Ishikawa (cell line): ENCODE measurements around the gene SLC22A3.

Experiments
- CEBPB ChIP-seq: IDR thresholded peaks from 2 replicates; pipeline ENCODE4 v1.6.1; 2012
- CREB1 ChIP-seq: IDR thresholded peaks from 2 replicates; pipeline ENCODE4 v1.6.1; 2012; ENCODE audit warnings: low read depth
- EGR1 ChIP-seq: IDR thresholded peaks from 2 replicates; pipeline ENCODE4 v1.6.1; 2012
- FOXM1 ChIP-seq: IDR thresholded peaks from 2 replicates; pipeline ENCODE4 v1.6.1; 2012; ENCODE audit warnings: low read depth, borderline replicate concordance
- NFIC ChIP-seq: IDR thresholded peaks from 2 replicates; pipeline ENCODE4 v1.6.1; 2012
- RAD21 ChIP-seq: IDR thresholded peaks from 2 replicates; pipeline ENCODE4 v1.6.1; 2012; ENCODE audit warnings: low read depth
- TAF1 ChIP-seq: IDR thresholded peaks from 2 replicates; pipeline ENCODE4 v1.6.1; 2012; ENCODE audit warnings: low read depth, mild to moderate bottlenecking
- TCF12 ChIP-seq: IDR thresholded peaks from 2 replicates; pipeline ENCODE4 v1.6.1; 2012; ENCODE audit warnings: low read depth
- TEAD4 ChIP-seq: IDR thresholded peaks from 2 replicates; pipeline ENCODE4 v1.6.1; 2012
- USF1 ChIP-seq: IDR thresholded peaks from 2 replicates; pipeline ENCODE4 v1.6.1; 2012
- YY1 ChIP-seq: IDR thresholded peaks from 2 replicates; pipeline ENCODE4 v1.6.1; 2012; ENCODE audit warnings: low read depth
- ZBTB7A ChIP-seq: IDR thresholded peaks from 2 replicates; pipeline ENCODE4 v1.6.1; 2012; ENCODE audit warnings: low read depth
- TF ChIP-seq, protein P1 (sequence below): IDR thresholded peaks from 2 replicates; pipeline ENCODE4 v1.6.1; 2012; ENCODE audit warnings: low read depth, mild to moderate bottlenecking
- TF ChIP-seq, protein P2 (sequence below): IDR thresholded peaks from 2 replicates; pipeline ENCODE4 v1.6.1; 2012

SLC22A3 gene

DNA sequence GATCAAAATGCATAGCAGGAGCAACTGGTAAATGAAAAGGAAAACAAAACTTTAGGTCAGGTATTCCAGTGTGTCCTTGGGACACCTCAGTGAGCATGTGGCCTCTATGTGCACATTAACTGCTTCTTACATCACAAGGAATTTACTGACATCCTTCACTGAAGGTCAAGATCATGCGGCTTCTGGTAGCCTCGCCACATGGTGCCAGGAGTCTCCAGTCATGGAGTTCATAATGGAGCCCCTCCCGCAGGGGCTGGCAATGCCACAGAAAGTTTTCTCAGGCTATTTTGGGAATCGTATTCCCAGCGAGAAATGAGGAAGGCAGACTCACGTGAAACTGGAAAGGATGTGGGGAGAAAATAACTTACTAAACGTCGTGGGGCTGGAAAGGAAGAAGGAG, 19.7 kb upstream of the SLC22A3 start:
- no peak for TF ChIP-seq TAF1
- TF ChIP-seq, protein P1, sequence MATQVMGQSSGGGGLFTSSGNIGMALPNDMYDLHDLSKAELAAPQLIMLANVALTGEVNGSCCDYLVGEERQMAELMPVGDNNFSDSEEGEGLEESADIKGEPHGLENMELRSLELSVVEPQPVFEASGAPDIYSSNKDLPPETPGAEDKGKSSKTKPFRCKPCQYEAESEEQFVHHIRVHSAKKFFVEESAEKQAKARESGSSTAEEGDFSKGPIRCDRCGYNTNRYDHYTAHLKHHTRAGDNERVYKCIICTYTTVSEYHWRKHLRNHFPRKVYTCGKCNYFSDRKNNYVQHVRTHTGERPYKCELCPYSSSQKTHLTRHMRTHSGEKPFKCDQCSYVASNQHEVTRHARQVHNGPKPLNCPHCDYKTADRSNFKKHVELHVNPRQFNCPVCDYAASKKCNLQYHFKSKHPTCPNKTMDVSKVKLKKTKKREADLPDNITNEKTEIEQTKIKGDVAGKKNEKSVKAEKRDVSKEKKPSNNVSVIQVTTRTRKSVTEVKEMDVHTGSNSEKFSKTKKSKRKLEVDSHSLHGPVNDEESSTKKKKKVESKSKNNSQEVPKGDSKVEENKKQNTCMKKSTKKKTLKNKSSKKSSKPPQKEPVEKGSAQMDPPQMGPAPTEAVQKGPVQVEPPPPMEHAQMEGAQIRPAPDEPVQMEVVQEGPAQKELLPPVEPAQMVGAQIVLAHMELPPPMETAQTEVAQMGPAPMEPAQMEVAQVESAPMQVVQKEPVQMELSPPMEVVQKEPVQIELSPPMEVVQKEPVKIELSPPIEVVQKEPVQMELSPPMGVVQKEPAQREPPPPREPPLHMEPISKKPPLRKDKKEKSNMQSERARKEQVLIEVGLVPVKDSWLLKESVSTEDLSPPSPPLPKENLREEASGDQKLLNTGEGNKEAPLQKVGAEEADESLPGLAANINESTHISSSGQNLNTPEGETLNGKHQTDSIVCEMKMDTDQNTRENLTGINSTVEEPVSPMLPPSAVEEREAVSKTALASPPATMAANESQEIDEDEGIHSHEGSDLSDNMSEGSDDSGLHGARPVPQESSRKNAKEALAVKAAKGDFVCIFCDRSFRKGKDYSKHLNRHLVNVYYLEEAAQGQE = no peak
- TF ChIP-seq NFIC = no peak
- TF ChIP-seq TCF12 = no peak
- TF ChIP-seq ZBTB7A = no peak
- TF ChIP-seq USF1 = no peak

GRCh38 chr6:160329188-160329587, 19.0 kb upstream of the SLC22A3 start:
- TF ChIP-seq TEAD4 = no peak

DNA sequence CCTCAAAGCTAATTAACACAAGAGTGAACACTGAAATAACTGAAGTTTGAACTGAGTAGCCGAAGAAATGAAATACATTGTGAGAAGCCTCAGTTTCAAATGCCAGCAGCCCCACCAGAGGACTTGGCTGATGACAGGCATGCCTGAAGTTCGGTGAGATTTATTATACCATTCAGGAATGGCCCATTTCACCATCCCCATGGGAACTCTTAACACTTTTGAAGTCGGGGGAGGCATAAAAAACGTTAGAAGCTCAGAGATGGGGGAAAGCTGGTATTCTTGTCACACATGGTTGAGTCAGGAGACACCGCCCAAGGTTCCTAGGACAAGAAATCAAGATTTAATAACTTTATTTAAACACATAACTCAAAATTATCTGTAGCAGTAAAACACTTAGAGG, 17.6 kb upstream of the SLC22A3 start:
- TF ChIP-seq FOXM1 = no peak
- TF ChIP-seq NFIC = no peak
- no peak for TF ChIP-seq YY1
- TF ChIP-seq, protein P2, sequence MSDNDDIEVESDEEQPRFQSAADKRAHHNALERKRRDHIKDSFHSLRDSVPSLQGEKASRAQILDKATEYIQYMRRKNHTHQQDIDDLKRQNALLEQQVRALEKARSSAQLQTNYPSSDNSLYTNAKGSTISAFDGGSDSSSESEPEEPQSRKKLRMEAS = no peak
- no peak for TF ChIP-seq RAD21

GRCh38 chr6:160331204-160331603, 17.0 kb upstream of the SLC22A3 start:
- TF ChIP-seq CEBPB (no peak), CREB1 (no peak), FOXM1 (no peak), USF1 (no peak), EGR1 (no peak), RAD21 (no peak), YY1 (no peak), TCF12 (no peak), TEAD4 (no peak), ZBTB7A (no peak)
- TF ChIP-seq, protein P2 = no peak

DNA sequence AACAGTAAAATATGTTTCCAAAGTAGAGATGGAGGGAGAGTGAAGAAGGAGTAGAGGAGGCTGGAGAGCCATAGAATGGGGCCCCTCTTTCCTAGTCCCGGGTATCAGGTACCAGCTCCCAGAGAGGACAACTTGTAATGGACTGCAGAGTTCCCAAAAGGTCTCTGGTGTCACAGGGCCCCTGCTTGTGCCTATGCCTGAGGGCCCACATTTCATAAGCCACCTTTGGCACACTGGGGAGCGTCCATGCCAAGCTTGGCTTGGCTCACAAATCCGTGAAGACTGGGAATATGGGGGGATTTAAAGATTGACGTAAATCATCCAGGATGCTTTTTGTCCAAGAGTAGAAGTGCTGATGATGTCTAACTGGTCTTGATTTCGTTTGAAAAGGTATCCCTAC, 16.4 kb upstream of the SLC22A3 start:
- TF ChIP-seq FOXM1 = no peak
- no peak for TF ChIP-seq CEBPB
- TF ChIP-seq EGR1 = no peak
- no peak for TF ChIP-seq ZBTB7A
- TF ChIP-seq TEAD4 = no peak
- TF ChIP-seq, protein P1 = no peak
- TF ChIP-seq YY1 = no peak
- TF ChIP-seq TAF1 = no peak
- TF ChIP-seq RAD21 = no peak

GRCh38 chr6:160333101-160333500, 15.1 kb upstream of the SLC22A3 start:
- TF ChIP-seq EGR1 = no peak
- TF ChIP-seq RAD21 = no peak
- TF ChIP-seq, protein P2 = no peak
- no peak for TF ChIP-seq ZBTB7A

- no peak for TF ChIP-seq NFIC
- TF ChIP-seq, protein P2 = no peak
- no peak for TF ChIP-seq EGR1
- TF ChIP-seq TAF1 = no peak
- no peak for TF ChIP-seq FOXM1
- no peak for TF ChIP-seq TEAD4
- TF ChIP-seq CEBPB = no peak
- no peak for TF ChIP-seq YY1
Observed at GRCh38 chr6:160333841-160334240, 14.3 kb upstream of the SLC22A3 start.
